Measurements from ENCODE around the gene GRK5. TPM values are rescaled to one million over a fixed set of nuclear protein-coding genes. Genes with fewer than 3 reads are reported as not detected.

Gene GRK5
- total RNA-seq, 1 experiment from 2014 or later: 4.6 TPM

- DNase-seq (ENCODE audit: low spot score): no peak
Measured at GRCh38 chr10:119297207-119297968, 90.0 kb downstream of the GRK5 start.

GRCh38 chr10:119298810-119299209, 91.4 kb downstream of the GRK5 start:
- DNase-seq (ENCODE audit: low spot score): no peak

- DNase-seq (ENCODE audit: low spot score): no peak
Measured at GRCh38 chr10:119299531-119299930, 92.2 kb downstream of the GRK5 start.

- DNase-seq (ENCODE audit: low spot score): no peak
Measured at GRCh38 chr10:119301397-119301796, 94.0 kb downstream of the GRK5 start.

- no peak for DNase-seq (ENCODE audit: low spot score)
Measured at GRCh38 chr10:119302172-119302571, 94.8 kb downstream of the GRK5 start.

GRCh38 chr10:119302591-119303253, 95.4 kb downstream of the GRK5 start:
- peak; percentile 19 for DNase-seq (ENCODE audit: low spot score)

- no peak for DNase-seq (ENCODE audit: low spot score)
Measured at GRCh38 chr10:119303886-119304285, 96.5 kb downstream of the GRK5 start.

- DNase-seq (ENCODE audit: low spot score): no peak
Measured at GRCh38 chr10:119304541-119304940, 97.2 kb downstream of the GRK5 start.

- DNase-seq (ENCODE audit: low spot score): peak; percentile 18
Measured at GRCh38 chr10:119305860-119306513, 98.6 kb downstream of the GRK5 start.

GRCh38 chr10:119306514-119306951, 99.2 kb downstream of the GRK5 start:
- DNase-seq (ENCODE audit: low spot score): peak; percentile 47

GRCh38 chr10:119306986-119307392, 99.6 kb downstream of the GRK5 start:
- no peak for DNase-seq (ENCODE audit: low spot score)

GRCh38 chr10:119308089-119308488, 100.7 kb downstream of the GRK5 start:
- no peak for DNase-seq (ENCODE audit: low spot score)

- no peak for DNase-seq (ENCODE audit: low spot score)
Measured at GRCh38 chr10:119308551-119309422, 101.4 kb downstream of the GRK5 start.

- DNase-seq (ENCODE audit: low spot score): no peak
Measured at GRCh38 chr10:119309423-119309770, 102.0 kb downstream of the GRK5 start.

- no peak for DNase-seq (ENCODE audit: low spot score)
Measured at GRCh38 chr10:119310806-119311205, 103.4 kb downstream of the GRK5 start.

- no peak for DNase-seq (ENCODE audit: low spot score)
Measured at GRCh38 chr10:119312241-119312640, 104.9 kb downstream of the GRK5 start.

GRCh38 chr10:119313024-119313423, 105.7 kb downstream of the GRK5 start:
- DNase-seq (ENCODE audit: low spot score): no peak

- DNase-seq (ENCODE audit: low spot score): no peak
Measured at GRCh38 chr10:119313644-119314043, 106.3 kb downstream of the GRK5 start.

- DNase-seq (ENCODE audit: low spot score): no peak
Measured at GRCh38 chr10:119314061-119314460, 106.7 kb downstream of the GRK5 start.

- DNase-seq (ENCODE audit: low spot score): no peak
Measured at GRCh38 chr10:119314486-119314885, 107.1 kb downstream of the GRK5 start.

GRCh38 chr10:119315128-119316001, 108.0 kb downstream of the GRK5 start:
- peak; percentile 53 for DNase-seq (ENCODE audit: low spot score)

All from HT-29 (cell line).